Breast epithelium (tissue), 4 donors: ENCODE data around the gene TNNI3. TPM values are rescaled to one million over a fixed set of nuclear protein-coding genes. Genes with fewer than 3 reads are reported as not detected.
"Not testable (repeated sequence)": the region's sequence is repeated elsewhere in the genome, so short reads cannot be mapped to it uniquely, and the experiment has no call there.

Experiments
- DNase-seq, 2 donors: peaks; one replicate each; pipeline ENCODE4 v3.0.0-alpha.2; 2019; ENCODE audit warnings: low spot score in 2 of 2
- H3K27ac ChIP-seq, 2 donors: fragments of 200-600 bp; sonication (generic) in 1 of 2; one replicate each; pipeline ENCODE4 v1.5.1; 2016 to 2019; ENCODE audit warnings: mild to moderate bottlenecking in 1 of 2
- H3K27me3 ChIP-seq, 2 donors: fragments of 200-600 bp; sonication (generic) in 1 of 2; one replicate each; pipeline versions ENCODE4 v1.5.1 to v1.6.0; 2017 to 2019; ENCODE audit warnings: control low read depth in 1 of 2, mild to moderate bottlenecking in 1 of 2
- H3K36me3 ChIP-seq: fragments of 200-600 bp; one replicate; pipeline ENCODE4 v1.5.1; 2019
- H3K4me1 ChIP-seq, 2 donors: fragments of 200-600 bp; sonication (generic); one replicate each; pipeline ENCODE4 v1.5.1; 2016 to 2019; ENCODE audit warnings: control low read depth in 1 of 2
- H3K4me3 ChIP-seq, 3 donors: fragments of 200-600 bp; sonication (generic); 1 replicate in 2 of 3; 2 replicates in 1 of 3; pipeline ENCODE4 v1.5.1; 2016 to 2019; ENCODE audit warnings: mild to moderate bottlenecking in 3 of 3, moderate library complexity in 2 of 3
- H3K9me3 ChIP-seq, 2 donors: fragments of 200-600 bp; sonication (generic) in 1 of 2; one replicate each; pipeline ENCODE4 v1.5.1; 2016 to 2019; ENCODE audit warnings: control low read depth in 1 of 2
- CTCF ChIP-seq, 3 donors: fragments of 450-650 bp; IDR thresholded peaks; one replicate each; pipeline ENCODE4 v1.5.1; 2016 to 2017; ENCODE audit warnings: antibody characterized with exemption in 3 of 3, mild to moderate bottlenecking in 3 of 3, moderate library complexity in 3 of 3
- POLR2A ChIP-seq: fragments of 450-650 bp; IDR thresholded peaks from one replicate; pipeline ENCODE4 v1.6.1; 2016; ENCODE audit warnings: antibody characterized with exemption, mild to moderate bottlenecking, moderate library complexity
- POLR2AphosphoS5 ChIP-seq, 3 donors: sonication (generic); formaldehyde crosslinking; IDR thresholded peaks; one replicate each; pipeline ENCODE4 v1.6.1; 2017; ENCODE audit warnings: antibody characterized with exemption in 3 of 3
- intact Hi-C: fragments of 100-400 bp; cut with DNase I; formaldehyde crosslinking; loops from one replicate; pipeline ENCODE4 v1.15.1; 2023; ENCODE audit warnings: low total_unique reads
- total RNA-seq, 3 donors: library from RNA; depleted of rRNA; stranded (reverse); fragments of >200 nt; gene quantifications; one replicate each; pipeline ENCODE4 v1.1.0, GENCODE V29; 2016

Gene TNNI3
- total RNA-seq, 3 donors from 2014 or later = 2.6 TPM; not detected in 2

GRCh38 chr19:55158848-55159749 lies 1.6 kb upstream of the TNNI3 start:
- no peak overlapping the region for H3K4me3 ChIP-seq
- peaks cover 8 to 64% of the 10 kb centered on the region in 2 donors for H3K27me3 ChIP-seq
- no peaks in the 10 kb centered on the region for H3K36me3 ChIP-seq
- H3K27ac ChIP-seq = no peak overlapping the region
- no peaks in the 10 kb centered on the region for H3K4me1 ChIP-seq
- no peak for DNase-seq
- no peaks in the 10 kb centered on the region for H3K9me3 ChIP-seq
- intact Hi-C loops = no loop called here
- TF ChIP-seq CTCF (IDR thresholded peaks at IDR 0.05) = no peak
- TF ChIP-seq POLR2AphosphoS5 (IDR thresholded peaks at IDR 0.05) = no peak
- TF ChIP-seq POLR2A = no peak

GRCh38 chr19:55158423-55158822 lies 891 bp upstream of the TNNI3 start:
- no peaks in the 10 kb centered on the region for H3K4me1 ChIP-seq
- H3K9me3 ChIP-seq = no peaks in the 10 kb centered on the region
- H3K4me3 ChIP-seq = no peak overlapping the region
- H3K27ac ChIP-seq = no peak overlapping the region
- TF ChIP-seq POLR2AphosphoS5 (IDR thresholded peaks at IDR 0.05) (no peak), POLR2A (no peak), CTCF (IDR thresholded peaks at IDR 0.05) (no peak)
- H3K27me3 ChIP-seq = peaks cover 8 to 67% of the 10 kb centered on the region in 2 donors
- DNase-seq = no peak
- H3K36me3 ChIP-seq = no peaks in the 10 kb centered on the region
- intact Hi-C loops = no loop called here

- DNase-seq = no peak
- H3K4me1 ChIP-seq = no peaks in the 10 kb centered on the region
- H3K27ac ChIP-seq = no peak overlapping the region
- no peaks in the 10 kb centered on the region for H3K9me3 ChIP-seq
- peak overlapping the region in 2 of 3 donors; percentile 12 to 52 for H3K4me3 ChIP-seq
- TF ChIP-seq POLR2A (no peak), POLR2AphosphoS5 (IDR thresholded peaks at IDR 0.05) (no peak), CTCF (IDR thresholded peaks at IDR 0.05) (no peak)
- H3K27me3 ChIP-seq = peaks cover 2 to 55% of the 10 kb centered on the region in 2 donors
- H3K36me3 ChIP-seq = no peaks in the 10 kb centered on the region
- intact Hi-C loops = no loop called here
These were observed 1.1 kb downstream of the TNNI3 start for GRCh38 chr19:55156202-55157063.

GRCh38 chr19:55155784-55156183 lies 1.7 kb downstream of the TNNI3 start:
- Histone ChIP-seq H3K4me3 (peak overlapping the region in 2 of 3 donors; percentile 12 to 52), H3K27me3 (peaks cover 0 to 50% of the 10 kb centered on the region in 2 donors)
- intact Hi-C loops, DNase-seq, H3K4me1 ChIP-seq, H3K9me3 ChIP-seq, H3K27ac ChIP-seq, H3K36me3 ChIP-seq: not testable (repeated sequence)

- TF ChIP-seq POLR2A (no peak), CTCF (IDR thresholded peaks at IDR 0.05) (no peak), POLR2AphosphoS5 (IDR thresholded peaks at IDR 0.05) (no peak)
- Histone ChIP-seq H3K4me1 (no peaks in the 10 kb centered on the region), H3K4me3 (no peak overlapping the region), H3K27ac (no peak overlapping the region), H3K9me3 (no peaks in the 10 kb centered on the region), H3K36me3 (no peaks in the 10 kb centered on the region), H3K27me3 (peaks cover 0 to 54% of the 10 kb centered on the region in 2 donors)
- DNase-seq = no peak
- intact Hi-C loops = no loop called here
These were observed 3.8 kb downstream of the TNNI3 start for GRCh38 chr19:55153652-55154264.
